SH-SY5Y (cell line): Measurements from ENCODE around the gene MED27.

Experiments used
- GATA2 ChIP-seq: IDR thresholded peaks from 2 replicates; pipeline ENCODE4 v1.6.1; 2011; ENCODE audit warnings: mild to moderate bottlenecking, low read depth, low read length
- GATA3 ChIP-seq: IDR thresholded peaks from 2 replicates; pipeline ENCODE4 v1.6.1; 2011; ENCODE audit warnings: low read depth, mild to moderate bottlenecking, low read length, moderate library complexity

DNA sequence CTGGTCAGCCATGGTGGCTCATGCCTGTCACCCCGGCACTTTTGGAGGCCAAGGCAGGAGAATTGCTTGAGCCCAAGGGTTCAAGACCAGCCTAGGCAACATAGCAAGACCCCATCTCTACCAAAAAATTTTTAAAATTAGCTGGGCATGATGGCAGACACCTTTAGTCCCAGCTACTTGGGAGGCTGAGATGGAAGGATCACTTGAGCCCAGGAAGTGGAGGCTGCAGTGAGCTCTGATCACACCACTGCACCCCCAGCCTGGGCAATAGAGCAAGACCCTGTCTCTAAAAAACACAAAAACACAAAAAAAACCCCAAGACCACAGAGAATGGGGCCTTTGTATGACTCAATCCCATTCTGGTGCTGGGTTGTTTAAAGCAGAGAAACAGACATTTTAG is 44.0 kb downstream of the MED27 start:
- no peak for TF ChIP-seq GATA2
- no peak for TF ChIP-seq GATA3
